Testis (tissue), 5 donors: ENCODE data around the gene ECD. TPM values are rescaled to one million over a fixed set of nuclear protein-coding genes. Genes with fewer than 3 reads are reported as not detected.
A peak's percentile ranks its signal among the peaks of the same experiment; 100 is the strongest.

ENCODE experiments used
- DNase-seq: peaks from one replicate; pipeline ENCODE4 v3.0.0-alpha.2; 2019
- H3K27ac ChIP-seq, 2 donors: fragments of 200-600 bp; sonication (generic); one replicate each; pipeline ENCODE4 v1.5.1; 2019
- H3K27me3 ChIP-seq: fragments of 200-600 bp; sonication (generic); one replicate; pipeline ENCODE4 v1.5.1; 2019
- H3K36me3 ChIP-seq: fragments of 200-600 bp; sonication (generic); one replicate; pipeline ENCODE4 v1.5.1; 2017; ENCODE audit warnings: low read depth; ENCODE audit errors: missing control alignments
- H3K4me1 ChIP-seq: fragments of 200-600 bp; sonication (generic); one replicate; pipeline ENCODE4 v1.5.1; 2019
- H3K4me3 ChIP-seq, 2 donors: fragments of 200-600 bp; sonication (generic); one replicate each; pipeline ENCODE4 v1.5.1; 2017 to 2019
- H3K9me3 ChIP-seq: fragments of 200-600 bp; sonication (generic); one replicate; pipeline ENCODE4 v1.5.1; 2017
- CTCF ChIP-seq, 3 experiments: fragments of 450-650 bp in 2 of 3; fragments of 200-600 bp in 1 of 3; sonication (generic) in 1 of 3; IDR thresholded peaks; one replicate each; pipeline ENCODE4 v1.5.1; 2016 to 2019; ENCODE audit warnings: antibody characterized with exemption in 3 of 3, mild to moderate bottlenecking in 2 of 3, moderate library complexity in 1 of 3
- POLR2A ChIP-seq: fragments of 450-650 bp; IDR thresholded peaks from one replicate; pipeline ENCODE4 v1.6.1; 2017; ENCODE audit warnings: antibody characterized with exemption, mild to moderate bottlenecking, moderate library complexity
- WGBS, 2 donors: methylation state at CpG; one replicate each; pipeline ENCODE4 v1.1.5; 2018; 5-methylcytosine and 5-hydroxymethylcytosine counted together
- intact Hi-C: fragments of 100-400 bp; cut with DNase I; formaldehyde crosslinking; loops from one replicate; pipeline ENCODE4 v1.15.1; 2023; ENCODE audit warnings: low total_unique reads
- long read RNA-seq, 2 donors: transcript quantifications; one replicate each; lab custom pipeline, GENCODE V29; 2026
- polyA plus RNA-seq: library from polyadenylated mRNA; stranded (reverse); fragments of 350-450 nt; fragmentation: Illumina TruSeq; extraction: RNeasy Lipid Tissue Mini Kit (QIAGEN cat#74804); gene quantifications from one replicate; pipeline ENCODE4 v1.2.3, GENCODE V29; 2014; ENCODE audit warnings: low read depth, low replicate concordance; ENCODE audit not compliant: insufficient read depth
- total RNA-seq, 2 donors: library from RNA; depleted of rRNA; stranded (reverse); fragments of >200 nt; gene quantifications; one replicate each; pipeline ENCODE4 v1.2.3, GENCODE V29; 2016

ECD gene
- total RNA-seq: 10 to 100 TPM; 57.6 to 66.4 TPM
- 35.7 TPM for polyA plus RNA-seq
- long read RNA-seq, donor 1, transcript ECD-201 (14 exons, 3,069 nt): major isoform, 7 of 7 reads
- long read RNA-seq, donor 1, partial matches to known transcripts: 0 of 7 reads
- long read RNA-seq, donor 1, other reads (novel, unspliced or antisense): 0 of 7 reads
- long read RNA-seq, donor 2, partial matches to known transcripts: 0 of 4 reads
- long read RNA-seq, donor 2, other reads (novel, unspliced or antisense): 0 of 4 reads

DNA sequence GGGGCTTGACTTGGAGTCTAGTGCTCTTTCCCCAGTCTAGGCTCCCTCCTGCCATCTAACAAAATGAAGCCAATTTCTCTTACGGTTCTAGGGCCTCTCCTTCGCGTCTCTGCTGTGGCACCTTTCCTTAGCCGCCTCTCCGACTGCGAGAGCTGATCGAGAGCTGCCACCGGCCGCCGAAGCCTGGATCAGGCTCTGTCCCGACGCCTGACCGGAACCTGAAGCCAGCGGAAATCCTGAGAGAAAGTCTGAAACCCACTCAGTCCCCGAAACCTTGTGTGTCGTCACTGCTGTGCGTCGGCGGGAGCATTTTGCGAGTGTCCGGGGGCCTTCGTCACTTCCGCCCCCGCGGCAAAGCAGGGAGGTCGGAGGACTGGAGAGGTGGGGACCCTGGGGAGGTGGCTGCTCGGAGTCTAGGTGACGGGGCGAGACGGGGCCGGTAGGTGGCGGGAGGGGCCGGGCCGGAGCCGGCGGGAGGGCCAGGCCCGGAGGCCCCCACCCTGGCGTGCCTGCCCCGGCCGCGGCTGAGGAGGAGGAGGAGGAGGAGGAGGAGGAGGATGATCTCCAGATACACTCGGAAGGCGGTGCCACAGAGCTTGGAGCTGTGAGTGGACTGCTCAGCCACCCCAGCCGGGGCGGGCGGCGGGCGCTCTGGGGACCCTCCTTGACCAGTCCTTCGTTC lies at the start of gene ECD, which contains the start of gene FAM149B1:
TSS of gene ECD (minus strand) at position 226 of the 682 bp plus-strand sequence. CDS start 4,071 bp downstream, outside the sequence.
TSS of gene FAM149B1 (plus strand) at position 337 of the 682 bp plus-strand sequence. CDS start at position 558, 221 bp downstream.
- TF ChIP-seq CTCF (IDR thresholded peaks at IDR 0.05) (peak in 2 of 3 experiments; percentile 48 to 58), POLR2A (peak; percentile 93)
- Histone ChIP-seq H3K27ac (peak within 1 kb of the TSS; percentile 89 to 94), H3K27me3 (no peaks in the 10 kb centered on the region), H3K9me3 (no peaks in the 10 kb centered on the region), H3K36me3 (no peaks in the 10 kb centered on the region), H3K4me1 (peaks cover 9% of the 10 kb centered on the region), H3K4me3 (peak within 1 kb of the TSS; percentile 75 to 90)
- WGBS, 2 donors: 0 to 1% methylated on average over 22 to 49 of the region's 49 CpGs
- DNase-seq: peak; percentile 96
- intact Hi-C loops: no loop called here

DNA sequence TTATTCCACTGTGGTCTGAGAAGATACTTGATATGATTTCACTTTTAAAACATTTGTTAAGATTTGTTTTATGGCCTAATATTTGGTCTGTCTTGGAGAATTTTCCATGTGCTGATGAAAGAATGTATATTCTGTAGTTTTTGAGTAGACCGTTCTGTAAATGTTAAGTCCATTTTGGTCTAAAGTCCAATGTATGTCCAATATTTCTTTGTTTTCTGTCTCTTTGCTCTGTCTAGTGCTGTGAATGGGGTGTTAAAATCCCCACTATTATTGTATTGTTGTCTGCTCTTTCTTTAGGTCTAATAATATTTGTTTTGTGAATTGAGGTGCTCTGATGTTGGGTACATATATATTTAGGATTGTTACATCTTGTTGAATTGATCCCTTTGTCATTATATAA lies 47.9 kb upstream of the ECD start:
- H3K36me3 ChIP-seq: no peaks in the 10 kb centered on the region
- H3K9me3 ChIP-seq: no peaks in the 10 kb centered on the region
- 96 to 97% methylated on average over 1 of the region's 1 CpG for WGBS, 2 donors
- no peak for TF ChIP-seq POLR2A
- no peak for TF ChIP-seq CTCF (IDR thresholded peaks at IDR 0.05)
- H3K4me1 ChIP-seq: no peaks in the 10 kb centered on the region
- DNase-seq: no peak
- no peak overlapping the region for H3K4me3 ChIP-seq
- H3K27me3 ChIP-seq: no peaks in the 10 kb centered on the region
- no peak overlapping the region for H3K27ac ChIP-seq
- intact Hi-C loops: no loop called here

DNA sequence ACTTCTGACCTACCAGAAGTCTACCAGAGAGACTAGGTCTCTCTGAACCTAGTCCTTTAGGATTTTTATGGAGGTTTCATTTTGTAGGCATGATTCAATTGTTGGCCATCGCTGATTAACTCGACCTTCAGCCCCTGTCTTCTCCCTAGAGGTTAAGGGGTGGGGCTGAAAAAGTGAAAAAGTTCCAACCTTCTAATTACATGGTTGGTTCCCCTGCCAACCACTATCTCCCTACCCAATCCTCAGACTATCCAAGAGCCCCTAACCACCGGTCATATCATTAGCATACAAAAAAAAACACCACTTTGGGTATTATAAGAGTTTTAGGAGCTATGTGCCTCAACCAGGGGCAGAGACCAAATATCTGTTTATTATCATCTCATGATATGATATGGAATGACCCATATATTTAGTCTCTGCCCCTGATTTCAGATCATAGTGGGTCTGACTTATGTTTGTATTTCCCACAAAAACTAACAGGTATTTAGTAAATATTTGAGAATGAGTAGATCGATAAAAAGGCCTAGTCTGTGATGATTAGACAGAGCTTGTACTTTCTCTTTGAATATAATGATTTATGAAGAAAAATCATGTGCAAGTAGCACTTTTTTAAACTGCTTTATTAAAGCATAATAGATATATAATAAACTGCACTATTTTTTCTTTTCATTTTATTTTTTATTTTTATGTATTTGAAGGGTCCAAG lies 43.5 kb upstream of the ECD start:
- Histone ChIP-seq H3K27ac (no peak overlapping the region), H3K9me3 (no peaks in the 10 kb centered on the region), H3K4me1 (no peaks in the 10 kb centered on the region), H3K27me3 (no peaks in the 10 kb centered on the region), H3K36me3 (no peaks in the 10 kb centered on the region), H3K4me3 (no peak overlapping the region)
- no peak for TF ChIP-seq CTCF (IDR thresholded peaks at IDR 0.05)
- no peak for TF ChIP-seq POLR2A
- WGBS, 2 donors: 91 to 93% methylated on average over 4 of the region's 4 CpGs
- no peak for DNase-seq
- intact Hi-C loops: no loop called here

DNA sequence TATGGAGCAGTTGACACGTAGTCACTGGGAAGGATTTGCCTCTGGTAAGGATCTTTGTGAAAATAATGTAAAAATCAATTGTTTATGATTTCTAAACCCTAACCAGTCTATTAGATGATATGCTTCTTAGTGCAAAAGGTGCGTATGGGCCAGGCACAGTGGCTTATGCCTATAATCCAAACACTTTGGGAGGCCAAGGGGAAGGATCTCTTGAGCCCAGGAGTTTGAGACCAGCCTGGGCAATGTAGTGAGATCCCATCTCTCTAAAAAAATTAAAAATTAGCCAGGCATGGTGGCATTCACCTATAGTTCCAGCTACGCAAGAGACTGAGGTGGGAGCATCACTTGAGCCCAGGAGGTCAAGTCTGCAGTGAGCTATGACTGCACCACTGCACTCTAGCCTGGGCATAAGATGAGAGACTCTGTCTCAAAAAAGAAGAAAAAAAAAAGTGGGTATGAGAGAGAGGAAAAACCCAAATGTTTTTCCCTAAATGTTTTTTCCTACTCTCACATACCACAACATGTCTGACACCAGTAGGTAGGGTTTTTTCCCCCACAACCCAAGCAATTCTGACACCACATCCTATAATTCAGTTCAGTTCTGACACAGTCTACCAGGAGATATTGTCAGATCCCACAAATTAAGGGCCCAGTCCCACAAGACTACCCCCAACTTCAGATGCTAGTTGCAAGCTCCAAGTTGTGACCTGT lies 42.7 kb upstream of the ECD start:
- TF ChIP-seq CTCF (IDR thresholded peaks at IDR 0.05) (no peak), POLR2A (no peak)
- H3K4me1 ChIP-seq: no peaks in the 10 kb centered on the region
- H3K27ac ChIP-seq: no peak overlapping the region
- WGBS, 2 donors: 91 to 96% methylated on average over 3 of the region's 3 CpGs
- H3K4me3 ChIP-seq: no peak overlapping the region
- intact Hi-C loops: no loop called here
- H3K27me3 ChIP-seq: no peaks in the 10 kb centered on the region
- DNase-seq: no peak
- H3K9me3 ChIP-seq: no peaks in the 10 kb centered on the region
- H3K36me3 ChIP-seq: no peaks in the 10 kb centered on the region
